Activated CD4-positive, alpha-beta T cell treated with anti-CD3 and anti-CD28 coated beads, Interleukin-2, amount 50 U/mL, for 16 hours (primary cell): ENCODE measurements around the gene SLC52A3.
"Not testable (repeated sequence)": the region's sequence is repeated elsewhere in the genome, so short reads cannot be mapped to it uniquely, and the experiment has no call there.

Source experiments
- DNase-seq: peaks from one replicate; pipeline ENCODE4 v3.0.0-alpha.2; 2020

SLC52A3 gene

DNA sequence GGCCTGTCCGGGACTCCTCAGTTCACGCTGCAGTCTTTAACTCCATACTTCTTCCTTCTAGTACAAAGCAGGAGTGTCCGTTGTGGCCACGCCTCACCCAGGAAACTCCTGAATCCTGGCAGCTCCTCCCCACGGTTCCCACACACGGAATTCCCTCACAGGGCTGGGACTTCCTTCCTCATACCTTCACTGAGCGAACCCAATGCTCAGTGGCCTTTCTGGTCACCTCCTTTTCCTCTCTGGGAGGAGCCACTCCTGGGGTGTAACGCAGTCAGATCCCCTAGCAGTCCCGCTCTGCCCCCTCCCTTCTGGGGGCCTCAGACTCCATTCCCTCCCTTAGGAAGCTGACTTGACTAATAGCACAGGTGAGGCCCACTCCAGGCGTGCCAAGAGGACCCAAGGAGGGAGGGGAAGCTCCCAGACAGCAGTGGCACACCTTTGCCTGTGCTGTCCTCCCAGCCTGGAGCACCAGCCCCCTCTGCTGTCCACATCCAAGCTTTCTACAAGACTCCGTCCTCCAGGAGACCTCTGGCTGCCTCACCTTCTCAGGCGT, at the start of gene SLC52A3:
Gene SLC52A3, minus strand, starts transcription at position 75 of the 553 bp plus-strand sequence. CDS start 2,726 bp downstream, outside the sequence.
- no peak for DNase-seq

DNA sequence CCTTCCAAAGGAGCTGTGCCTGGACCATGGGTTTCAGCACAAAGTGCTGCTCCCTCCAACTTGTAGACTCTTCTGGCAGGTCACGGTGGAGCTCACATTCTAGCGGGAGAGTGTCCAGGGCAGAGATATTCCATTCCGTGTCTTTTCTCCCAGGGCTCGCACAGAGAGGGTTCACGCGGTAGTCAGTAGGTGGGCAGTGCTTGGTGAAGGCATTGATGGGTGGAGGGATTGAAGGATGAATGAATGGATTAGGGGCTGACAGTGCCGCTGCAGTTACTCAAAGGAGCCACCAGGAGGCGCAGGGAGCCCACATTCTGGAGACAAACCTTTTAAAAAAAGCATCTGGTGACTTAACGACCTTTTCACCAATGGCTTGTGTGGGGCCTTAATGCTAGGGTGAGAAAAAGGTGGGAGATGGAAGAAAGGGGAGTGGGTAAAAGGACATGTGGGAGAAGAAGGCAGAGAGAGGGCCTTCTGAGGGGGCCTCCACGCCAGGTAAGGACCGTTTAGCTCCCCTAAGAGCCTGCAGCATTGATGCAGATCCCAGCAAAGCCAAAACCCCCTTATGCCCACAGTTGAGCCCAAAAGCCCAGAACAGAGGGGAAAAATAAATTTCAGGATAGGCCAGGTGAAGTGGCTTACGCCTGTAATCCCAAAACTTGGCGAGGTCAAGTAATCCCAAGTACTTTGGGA, 47.8 kb upstream of the SLC52A3 start:
- peak; percentile 61 for DNase-seq

- DNase-seq = no peak
These were observed 46.9 kb upstream of the SLC52A3 start for GRCh38 chr20:815226-815625.

DNA sequence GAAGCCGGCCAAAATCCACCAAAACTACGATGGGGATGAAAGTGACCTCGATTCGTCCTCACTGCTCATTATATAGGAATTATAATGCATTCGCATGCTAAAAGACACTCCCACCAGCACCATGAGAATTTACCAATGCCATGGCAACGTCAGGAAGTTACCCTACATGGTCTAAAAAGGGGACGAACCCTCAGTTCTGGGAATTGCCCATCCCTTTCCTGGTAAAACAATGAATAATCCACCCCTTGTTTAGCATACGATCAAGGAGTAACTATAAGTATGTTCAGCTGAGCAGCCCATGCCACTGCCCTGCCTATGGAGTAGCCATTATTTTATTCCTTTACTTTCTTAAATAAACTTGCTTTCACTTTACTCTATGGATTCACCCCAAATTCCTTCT, 45.1 kb upstream of the SLC52A3 start:
- DNase-seq = no peak

- DNase-seq = not testable (repeated sequence)
These were observed 44.1 kb upstream of the SLC52A3 start for GRCh38 chr20:812435-812814.

- not testable (repeated sequence) for DNase-seq
These were observed 43.6 kb upstream of the SLC52A3 start for GRCh38 chr20:811776-812434.

- no peak for DNase-seq
These were observed 37.4 kb upstream of the SLC52A3 start for GRCh38 chr20:805713-806112.

DNA sequence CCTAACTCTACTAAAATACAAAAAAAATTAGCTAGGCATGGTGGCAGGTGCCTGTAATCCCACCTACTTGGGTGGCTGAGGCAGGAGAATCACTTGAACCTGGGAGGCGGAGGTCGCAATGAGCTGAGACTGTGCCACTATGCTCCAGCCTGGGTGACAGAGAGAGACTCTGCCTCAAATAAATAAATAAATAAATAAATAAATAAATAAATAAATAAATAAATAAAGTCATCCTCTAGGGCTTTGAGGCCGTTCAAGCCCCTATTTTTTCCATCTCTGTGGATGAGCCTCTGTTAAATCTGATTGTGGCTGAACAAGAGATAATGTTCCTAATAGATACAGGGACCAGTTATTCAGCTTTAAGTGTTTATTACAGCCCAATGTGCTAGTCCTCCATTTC, 33.4 kb upstream of the SLC52A3 start:
- DNase-seq = no peak

DNA sequence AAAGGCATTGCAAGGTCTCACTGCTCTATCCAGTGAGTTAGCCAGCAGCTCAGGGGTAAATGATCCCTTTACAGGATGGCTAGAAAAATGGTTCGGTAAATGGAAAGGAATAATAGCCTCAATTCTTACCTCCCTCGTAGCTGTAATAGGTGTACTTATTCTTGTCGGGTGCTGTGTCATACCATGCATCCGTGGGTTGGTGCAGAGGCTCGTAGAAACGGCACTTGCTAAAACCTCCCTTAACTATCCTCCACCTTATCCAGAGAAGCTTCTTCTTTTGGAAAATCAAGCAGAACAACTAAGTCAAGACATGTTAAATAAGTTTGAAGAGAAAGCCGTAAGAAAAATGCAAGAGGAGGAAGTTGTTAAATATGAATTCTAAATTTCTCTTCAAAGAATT, 31.7 kb upstream of the SLC52A3 start:
- DNase-seq = not testable (repeated sequence)

DNA sequence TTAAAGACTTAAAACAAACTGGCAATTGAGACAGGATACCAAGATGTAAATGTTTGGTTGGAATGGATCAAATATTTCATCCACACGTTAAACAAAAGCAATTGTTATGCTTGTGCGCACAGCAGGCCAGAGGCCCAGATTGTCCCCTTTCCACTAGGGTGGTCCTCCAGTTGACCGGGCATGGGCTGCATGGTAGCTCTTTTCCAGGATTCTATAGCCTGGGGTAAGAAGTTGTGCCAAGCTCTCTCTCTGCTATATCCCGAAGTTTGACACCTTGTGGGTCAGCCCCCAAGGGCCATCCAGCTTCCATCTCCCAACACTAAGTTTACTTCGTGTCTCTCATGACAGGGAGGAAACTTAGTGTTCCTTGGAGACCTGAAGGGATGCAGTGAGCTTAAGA, 30.4 kb upstream of the SLC52A3 start:
- DNase-seq = not testable (repeated sequence)

DNA sequence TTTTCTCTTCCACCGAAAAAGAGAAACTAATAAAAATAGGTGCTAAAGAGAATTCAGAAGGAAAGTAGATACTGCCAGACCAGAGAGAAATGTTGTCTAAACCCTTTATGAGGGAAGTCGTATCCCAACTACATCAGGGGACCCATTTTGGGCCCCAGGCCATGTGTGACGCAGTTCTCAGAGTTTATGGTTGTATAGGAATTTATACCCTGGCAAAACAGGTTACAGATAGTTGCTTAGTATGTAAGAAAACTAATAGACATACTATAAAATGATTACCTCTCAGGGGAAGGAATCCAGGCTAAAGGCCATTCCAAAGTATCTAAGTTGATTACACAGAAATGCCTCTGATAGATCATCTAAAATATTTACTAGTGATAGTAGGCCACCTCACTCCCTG, 28.6 kb upstream of the SLC52A3 start:
- DNase-seq = no peak

DNA sequence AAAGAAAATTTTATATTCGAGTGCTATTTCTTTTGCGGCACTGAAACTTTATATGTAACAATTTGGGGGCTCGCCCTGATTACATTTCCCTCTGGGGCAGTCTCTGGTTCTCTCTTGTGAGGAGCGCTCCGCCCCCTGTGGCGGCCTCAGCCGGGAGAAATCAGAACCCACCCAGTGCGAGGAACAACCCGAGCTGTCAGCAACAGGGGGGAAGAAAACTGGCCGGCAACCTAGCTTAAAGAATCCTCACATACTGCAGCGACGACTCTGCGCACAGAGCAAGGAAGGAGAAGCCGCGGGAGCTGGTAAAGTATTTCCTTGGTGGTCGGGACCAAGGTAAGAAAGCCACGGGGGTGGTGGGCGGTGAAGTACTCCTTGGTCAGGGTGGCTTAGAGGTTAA, 23.9 kb upstream of the SLC52A3 start:
- DNase-seq = no peak

DNA sequence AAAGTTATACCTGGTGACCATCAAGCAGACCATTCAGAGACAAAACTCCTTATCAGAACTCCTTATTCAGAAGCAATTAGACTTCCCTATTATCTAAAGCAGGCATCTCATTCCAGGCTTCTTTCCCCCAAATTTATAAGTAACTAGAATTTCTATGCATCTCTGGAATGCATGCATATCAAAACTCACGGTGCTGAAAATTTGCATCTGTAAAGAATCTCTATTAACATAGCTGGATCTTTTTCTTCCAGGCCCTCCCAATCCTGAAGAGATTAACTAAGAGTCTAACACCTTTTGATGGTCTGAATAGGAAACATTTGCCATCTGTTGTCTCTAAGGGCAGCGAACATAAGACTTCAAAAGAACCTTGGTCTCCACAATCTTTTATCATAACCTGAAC, 22.8 kb upstream of the SLC52A3 start:
- DNase-seq = no peak

DNA sequence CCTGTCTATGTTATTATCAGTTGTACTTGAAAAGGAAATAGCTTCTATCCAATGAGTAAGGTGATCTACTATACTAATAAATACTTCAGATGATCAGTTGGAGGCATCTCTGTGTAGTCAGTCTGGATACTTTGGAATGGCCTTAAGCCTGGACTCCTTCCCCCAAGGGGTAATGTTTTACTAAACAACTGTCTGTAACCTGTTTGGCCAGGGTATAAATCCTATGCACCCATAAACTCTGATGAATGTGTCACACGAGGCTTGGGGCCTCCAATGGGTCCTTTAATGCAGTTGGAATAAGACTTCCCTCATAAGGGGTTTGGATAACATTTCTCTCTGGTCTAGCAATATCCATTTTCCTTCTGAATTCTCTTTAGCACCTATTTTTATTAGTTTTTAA, 19.5 kb upstream of the SLC52A3 start:
- DNase-seq = no peak

DNA sequence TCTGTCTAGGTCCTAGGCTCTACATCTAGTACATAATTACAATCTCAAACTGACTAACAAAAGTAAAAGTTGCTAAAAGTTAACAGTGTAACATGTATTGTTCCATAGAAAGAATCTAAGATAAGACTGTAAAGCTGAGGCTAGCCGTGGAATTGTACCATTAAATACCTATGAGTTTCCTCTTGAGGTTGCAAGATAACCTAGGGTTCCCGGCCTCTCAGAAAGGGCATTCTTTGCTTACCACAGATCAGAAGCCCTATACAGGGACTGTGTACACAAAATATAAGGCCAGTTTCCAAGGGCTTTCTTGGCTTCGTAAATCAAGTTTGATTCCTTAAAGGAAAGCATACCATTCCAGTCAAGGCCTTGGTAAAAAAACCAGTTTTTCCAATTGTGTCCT, 11.5 kb upstream of the SLC52A3 start:
- no peak for DNase-seq

DNA sequence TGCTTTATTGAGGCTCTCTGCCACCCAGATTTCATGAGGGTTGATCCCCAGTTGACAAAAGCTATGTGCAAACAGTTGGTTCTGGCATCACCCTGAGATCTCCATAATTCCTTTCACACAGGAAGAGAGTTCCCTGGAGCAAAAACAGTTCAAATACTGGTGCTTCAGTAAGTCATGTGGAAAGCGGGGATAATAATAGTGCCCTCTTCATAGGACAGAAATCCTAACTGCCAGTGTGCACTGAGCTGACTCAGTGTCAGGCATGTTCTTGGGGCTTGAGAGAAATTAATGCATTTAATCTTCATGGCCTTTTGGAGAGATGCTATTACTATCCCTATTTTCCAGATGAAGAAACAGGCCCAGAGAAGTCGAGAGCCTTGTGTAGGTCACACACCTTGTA, 7.9 kb upstream of the SLC52A3 start:
- no peak for DNase-seq

- DNase-seq = no peak
These were observed 7.4 kb upstream of the SLC52A3 start for GRCh38 chr20:775679-776135.

GRCh38 chr20:774660-775057, 6.4 kb upstream of the SLC52A3 start:
- no peak for DNase-seq

DNA sequence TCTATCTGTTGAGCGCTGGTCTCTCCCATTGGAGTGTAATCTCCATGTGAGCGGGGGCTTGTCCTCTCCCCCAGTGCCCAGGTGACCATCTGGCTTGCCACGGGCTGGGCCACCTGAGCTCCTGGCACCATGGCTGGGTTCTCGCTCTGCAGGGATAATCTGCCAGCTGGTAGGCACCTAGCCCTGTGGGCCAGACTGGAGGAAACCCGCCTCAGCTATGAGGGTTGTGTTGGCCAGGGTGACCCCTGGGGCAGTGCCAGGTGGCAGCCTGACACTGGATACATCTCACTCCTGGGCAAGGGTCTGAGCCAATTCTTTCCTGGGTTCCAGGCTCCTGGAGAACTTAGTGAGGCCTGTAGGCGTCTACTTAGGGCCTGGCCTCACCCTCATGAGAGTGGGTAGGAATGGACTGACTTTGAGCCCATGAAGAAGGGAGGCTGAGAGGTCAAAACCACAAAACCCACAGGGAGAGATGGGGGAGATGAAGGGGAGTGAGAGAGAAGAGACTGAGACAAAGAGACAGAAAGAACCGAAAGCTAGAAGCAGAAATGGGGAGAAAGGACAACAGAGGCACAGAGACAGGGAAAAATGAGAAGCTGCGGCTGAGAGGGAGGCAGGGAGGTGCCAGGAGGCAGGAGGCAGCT, 5.8 kb upstream of the SLC52A3 start:
- no peak for DNase-seq

GRCh38 chr20:772806-773205, 4.5 kb upstream of the SLC52A3 start:
- no peak for DNase-seq

- no peak for DNase-seq
These were observed 3.6 kb upstream of the SLC52A3 start for GRCh38 chr20:771741-772464.

- no peak for DNase-seq
These were observed 2.4 kb upstream of the SLC52A3 start for GRCh38 chr20:770691-771090.

DNA sequence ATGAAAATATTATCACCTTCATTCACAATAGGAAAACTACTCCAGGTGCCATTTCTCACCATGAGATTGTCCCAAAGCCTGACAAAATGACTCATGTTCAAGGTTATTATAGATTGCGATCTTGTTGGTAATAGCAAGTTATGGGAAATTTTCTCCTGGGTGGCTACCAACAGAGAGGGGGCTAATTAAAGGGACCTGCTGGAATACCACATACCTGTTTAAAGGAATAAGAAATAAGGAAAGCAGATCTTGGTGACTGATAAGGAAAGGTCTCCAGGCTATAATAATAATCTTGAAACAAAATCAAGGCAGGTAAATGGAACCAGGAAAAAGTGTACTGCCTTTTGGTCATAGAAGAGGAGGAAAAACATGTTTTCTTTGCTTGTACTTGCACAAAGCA, 1.4 kb downstream of the SLC52A3 start:
- no peak for DNase-seq
